Astrocyte of the cerebellum (primary cell): ENCODE data around the gene CRP.
"Not testable (repeated sequence)": the region's sequence is repeated elsewhere in the genome, so short reads cannot be mapped to it uniquely, and the experiment has no call there.

Source experiments
- DNase-seq: peaks from one replicate; pipeline ENCODE4 v3.0.0-alpha.2; 2011; ENCODE audit warnings: low read depth
- H3K4me3 ChIP-seq: 2 replicates; pipeline ENCODE4 v1.5.1; 2011; ENCODE audit warnings: mild to moderate bottlenecking, low read depth, low read length, moderate library complexity
- in situ Hi-C: cut with HindIII; loops from 2 replicates; pipeline ENCODE4 v1.10.0; 2017; ENCODE audit warnings: low sequenced_read_pairs
- TF ChIP-seq, protein P1 (sequence below): IDR thresholded peaks from 2 replicates; pipeline ENCODE4 v1.5.1; 2012; ENCODE audit warnings: low read length, low read depth, moderate library complexity, mild to moderate bottlenecking; ENCODE audit errors: missing control alignments

CRP gene

DNA sequence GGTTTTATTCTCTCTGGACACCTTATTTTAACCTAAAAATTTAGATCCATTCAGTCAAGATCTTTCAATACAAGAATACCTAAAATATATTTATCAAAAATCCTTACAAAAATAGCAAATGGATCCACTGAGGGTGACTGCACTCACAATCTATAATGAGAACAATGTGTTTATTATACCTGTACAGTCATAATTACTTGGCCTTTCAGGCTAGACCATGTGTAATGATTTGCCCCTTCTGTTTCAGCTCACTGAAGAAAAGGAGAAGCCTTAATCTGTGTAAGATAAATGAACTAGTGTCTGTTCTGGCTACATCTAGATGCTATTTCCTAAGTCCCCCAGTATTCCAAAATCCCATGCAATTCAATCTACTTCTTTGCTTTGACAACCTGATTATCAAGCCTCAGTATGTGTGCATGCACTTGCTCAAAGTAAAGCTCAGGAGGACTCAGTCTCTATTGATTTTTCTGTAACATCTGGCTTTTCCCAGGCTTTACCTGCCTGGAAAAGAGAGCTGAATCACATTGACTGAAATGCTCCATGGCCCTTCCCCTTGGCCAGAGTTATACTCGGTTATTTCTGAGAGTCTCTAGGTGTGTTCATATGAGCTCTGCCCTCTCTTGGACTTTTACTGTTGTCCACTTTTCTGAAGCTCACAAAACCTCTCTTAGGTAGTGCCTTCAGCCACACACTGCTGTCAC is 27.6 kb downstream of the CRP start:
- H3K4me3 ChIP-seq: no peak overlapping the region
- TF ChIP-seq, protein P1, sequence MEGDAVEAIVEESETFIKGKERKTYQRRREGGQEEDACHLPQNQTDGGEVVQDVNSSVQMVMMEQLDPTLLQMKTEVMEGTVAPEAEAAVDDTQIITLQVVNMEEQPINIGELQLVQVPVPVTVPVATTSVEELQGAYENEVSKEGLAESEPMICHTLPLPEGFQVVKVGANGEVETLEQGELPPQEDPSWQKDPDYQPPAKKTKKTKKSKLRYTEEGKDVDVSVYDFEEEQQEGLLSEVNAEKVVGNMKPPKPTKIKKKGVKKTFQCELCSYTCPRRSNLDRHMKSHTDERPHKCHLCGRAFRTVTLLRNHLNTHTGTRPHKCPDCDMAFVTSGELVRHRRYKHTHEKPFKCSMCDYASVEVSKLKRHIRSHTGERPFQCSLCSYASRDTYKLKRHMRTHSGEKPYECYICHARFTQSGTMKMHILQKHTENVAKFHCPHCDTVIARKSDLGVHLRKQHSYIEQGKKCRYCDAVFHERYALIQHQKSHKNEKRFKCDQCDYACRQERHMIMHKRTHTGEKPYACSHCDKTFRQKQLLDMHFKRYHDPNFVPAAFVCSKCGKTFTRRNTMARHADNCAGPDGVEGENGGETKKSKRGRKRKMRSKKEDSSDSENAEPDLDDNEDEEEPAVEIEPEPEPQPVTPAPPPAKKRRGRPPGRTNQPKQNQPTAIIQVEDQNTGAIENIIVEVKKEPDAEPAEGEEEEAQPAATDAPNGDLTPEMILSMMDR: no peak
- no peak for DNase-seq
- in situ Hi-C loops: no loop called here

DNA sequence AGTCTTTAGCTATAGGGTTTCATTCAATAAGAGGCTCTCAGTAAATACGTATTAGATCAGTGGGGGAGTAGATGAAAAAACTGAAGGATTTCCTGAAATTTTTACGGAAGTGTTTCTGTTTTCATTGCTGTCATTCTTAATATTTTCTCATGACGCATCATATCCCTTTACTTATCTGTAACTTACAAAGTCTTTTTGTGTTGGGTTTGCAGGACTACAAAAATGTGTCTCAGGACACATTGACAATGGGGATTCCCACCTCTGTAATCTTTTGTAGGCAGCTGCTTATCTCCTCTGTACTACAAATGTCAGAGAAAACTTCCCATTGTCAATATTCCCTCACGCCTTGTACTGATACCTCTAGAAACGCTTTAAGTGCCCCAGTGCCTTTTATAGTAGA is 35.5 kb downstream of the CRP start:
- in situ Hi-C loops: no loop called here
- TF ChIP-seq, protein P1: no peak
- no peak overlapping the region for H3K4me3 ChIP-seq
- no peak for DNase-seq

DNA sequence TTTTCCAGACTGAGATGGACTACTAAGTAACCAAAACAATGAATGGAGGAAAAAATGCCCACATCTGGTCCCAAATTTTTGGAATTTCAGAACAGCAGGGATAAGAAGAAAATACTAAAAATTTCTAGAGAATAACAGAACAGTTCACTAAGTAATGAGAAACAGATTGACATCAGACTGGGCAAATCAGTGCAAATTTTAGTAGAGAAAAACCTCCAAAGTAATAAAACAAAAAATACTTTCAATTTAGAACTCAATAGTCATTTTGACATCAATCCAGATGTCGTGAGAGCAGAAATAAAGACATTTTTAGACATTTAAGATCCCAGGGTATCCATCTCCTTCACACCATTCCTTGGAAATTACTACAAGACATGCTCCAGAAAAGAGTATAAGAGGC is 39.3 kb downstream of the CRP start:
- TF ChIP-seq, protein P1: no peak

DNA sequence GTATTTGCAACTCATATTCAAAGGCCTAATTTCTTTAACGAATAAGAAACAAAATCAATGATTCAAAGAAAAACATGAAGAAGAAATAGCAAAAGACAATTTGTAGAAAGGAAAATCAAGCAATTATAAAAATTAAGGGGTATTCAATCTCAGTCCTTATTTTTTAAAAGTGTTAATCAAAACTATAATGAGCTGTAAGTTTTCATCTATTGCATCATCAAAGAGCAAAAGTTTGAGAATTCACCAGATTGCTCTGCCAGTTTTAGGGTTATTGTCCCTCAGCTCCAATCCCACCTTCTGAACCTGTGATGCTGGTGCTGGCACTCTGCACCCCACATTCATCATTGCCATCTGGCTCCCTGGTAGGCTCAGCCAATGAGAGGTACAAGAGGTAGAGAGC is 42.0 kb downstream of the CRP start:
- H3K4me3 ChIP-seq, in situ Hi-C loops, DNase-seq: not testable (repeated sequence)

More for the DNA sequence above, 39.3 kb downstream of the CRP start:
- in situ Hi-C loops: no loop called here
- no peak for DNase-seq
- no peak overlapping the region for H3K4me3 ChIP-seq

DNA sequence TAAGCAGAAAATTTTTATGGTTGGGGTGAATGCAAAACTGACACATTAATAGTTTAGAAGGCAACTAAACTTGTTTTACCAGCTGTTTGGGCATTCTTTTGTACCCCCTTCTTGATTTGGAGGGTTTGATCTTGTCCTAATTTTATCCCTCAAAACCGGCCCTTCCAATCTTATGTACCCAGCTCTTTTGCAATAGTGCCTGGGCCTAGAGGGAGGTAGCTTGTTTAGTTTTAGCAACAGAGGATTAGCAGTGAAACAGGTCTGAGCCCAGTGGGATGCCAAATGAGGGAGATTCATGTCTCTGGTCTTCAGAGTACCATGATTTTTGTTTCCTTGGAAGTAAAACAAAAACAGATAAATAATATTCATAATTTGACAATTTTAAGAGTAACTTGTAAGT is 45.1 kb downstream of the CRP start:
- DNase-seq: no peak
- H3K4me3 ChIP-seq: no peak overlapping the region
- TF ChIP-seq, protein P1: no peak
- in situ Hi-C loops: no loop called here

DNA sequence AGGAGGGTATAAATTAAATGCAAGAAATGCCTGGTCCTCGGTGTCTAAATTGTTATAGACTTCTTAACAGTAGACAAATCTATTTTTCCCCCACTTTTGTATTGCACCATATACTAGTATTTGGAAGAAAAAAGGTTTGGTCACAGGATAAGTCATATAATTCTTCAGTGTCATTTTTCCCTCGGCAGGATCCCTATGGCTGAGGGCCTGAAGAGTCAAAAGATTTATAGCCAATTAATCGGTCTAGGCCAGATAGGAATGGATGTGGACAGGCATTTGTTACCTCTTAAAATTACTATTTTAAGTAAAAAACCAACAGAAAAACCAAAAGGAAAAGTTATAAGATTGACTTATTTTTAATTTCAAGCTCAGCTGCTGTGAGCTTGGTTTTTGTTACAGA is 45.6 kb downstream of the CRP start:
- no peak overlapping the region for H3K4me3 ChIP-seq
- TF ChIP-seq, protein P1: no peak
- no peak for DNase-seq
- in situ Hi-C loops: no loop called here

DNA sequence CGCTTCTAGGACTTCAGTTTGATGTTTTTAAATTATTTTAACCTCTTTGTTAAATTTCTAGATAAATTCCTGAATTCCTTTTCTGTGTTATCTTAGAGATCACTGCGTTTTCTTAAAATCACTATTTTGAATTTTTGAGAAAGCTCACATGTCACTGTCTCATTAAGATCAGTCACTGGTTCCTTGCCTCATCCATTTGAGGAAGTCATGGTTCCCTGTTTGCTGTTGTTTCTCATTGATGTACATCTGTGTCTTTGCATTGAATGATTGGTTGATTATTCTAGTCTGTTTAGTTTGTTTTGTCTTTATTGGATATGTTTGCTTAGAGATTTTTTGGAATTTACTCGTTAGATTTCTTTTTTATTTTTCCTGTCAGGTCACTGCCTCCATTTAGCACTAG is 50.1 kb downstream of the CRP start:
- no peak overlapping the region for H3K4me3 ChIP-seq
- in situ Hi-C loops: no loop called here
- no peak for DNase-seq
- TF ChIP-seq, protein P1: no peak
